ENCODE data around the gene ARHGDIG.
"Not testable (repeated sequence)": the region's sequence is repeated elsewhere in the genome, so short reads cannot be mapped to it uniquely, and the experiment has no call there.

Gene ARHGDIG

DNA sequence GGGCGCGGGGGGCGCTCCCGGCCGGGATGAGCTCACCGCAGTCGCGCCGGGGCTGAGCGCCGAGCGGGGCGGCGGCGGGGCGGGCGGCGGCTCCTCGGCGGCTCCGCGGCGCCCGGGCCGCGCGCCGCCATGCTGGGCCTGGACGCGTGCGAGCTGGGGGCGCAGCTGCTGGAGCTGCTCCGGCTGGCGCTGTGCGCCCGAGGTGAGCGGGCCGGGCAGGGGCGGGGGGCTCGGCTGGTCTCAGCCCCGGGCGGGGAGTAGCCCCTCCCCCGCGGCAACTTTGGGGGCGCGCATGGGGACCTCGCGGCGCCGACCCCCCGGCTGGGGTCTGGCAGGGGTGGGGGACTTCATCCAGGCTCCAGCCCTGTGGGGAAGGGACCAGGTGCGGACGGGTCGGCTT, at the start of gene ARHGDIG:
Gene ARHGDIG (plus strand): TSS at position 40 of the 400 bp plus-strand sequence. CDS start 90 bp downstream, at position 130.
- DNase-seq (ENCODE audit: low spot score) = no peak

DNA sequence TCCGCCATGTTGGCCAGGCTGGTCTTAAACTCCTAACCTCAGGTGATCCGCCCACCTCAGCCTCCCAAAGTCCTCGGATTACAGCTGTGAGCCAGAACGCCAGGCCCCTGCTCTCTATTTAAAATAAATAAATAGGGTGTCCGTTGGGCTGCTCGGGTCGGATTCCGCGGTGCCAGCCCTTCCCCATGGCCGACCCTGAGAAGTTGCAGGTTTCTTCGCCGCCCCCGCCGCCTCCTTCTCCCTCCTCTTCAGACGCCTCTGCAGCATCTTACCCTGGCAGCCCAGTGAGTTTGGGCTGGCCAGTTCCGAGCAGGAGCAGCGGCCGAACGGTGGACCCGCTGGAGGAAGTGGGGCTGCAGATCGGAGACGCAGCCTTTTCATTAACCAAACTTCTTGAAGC, 49.4 kb upstream of the ARHGDIG start:
- no peak for DNase-seq (ENCODE audit: low spot score)

DNA sequence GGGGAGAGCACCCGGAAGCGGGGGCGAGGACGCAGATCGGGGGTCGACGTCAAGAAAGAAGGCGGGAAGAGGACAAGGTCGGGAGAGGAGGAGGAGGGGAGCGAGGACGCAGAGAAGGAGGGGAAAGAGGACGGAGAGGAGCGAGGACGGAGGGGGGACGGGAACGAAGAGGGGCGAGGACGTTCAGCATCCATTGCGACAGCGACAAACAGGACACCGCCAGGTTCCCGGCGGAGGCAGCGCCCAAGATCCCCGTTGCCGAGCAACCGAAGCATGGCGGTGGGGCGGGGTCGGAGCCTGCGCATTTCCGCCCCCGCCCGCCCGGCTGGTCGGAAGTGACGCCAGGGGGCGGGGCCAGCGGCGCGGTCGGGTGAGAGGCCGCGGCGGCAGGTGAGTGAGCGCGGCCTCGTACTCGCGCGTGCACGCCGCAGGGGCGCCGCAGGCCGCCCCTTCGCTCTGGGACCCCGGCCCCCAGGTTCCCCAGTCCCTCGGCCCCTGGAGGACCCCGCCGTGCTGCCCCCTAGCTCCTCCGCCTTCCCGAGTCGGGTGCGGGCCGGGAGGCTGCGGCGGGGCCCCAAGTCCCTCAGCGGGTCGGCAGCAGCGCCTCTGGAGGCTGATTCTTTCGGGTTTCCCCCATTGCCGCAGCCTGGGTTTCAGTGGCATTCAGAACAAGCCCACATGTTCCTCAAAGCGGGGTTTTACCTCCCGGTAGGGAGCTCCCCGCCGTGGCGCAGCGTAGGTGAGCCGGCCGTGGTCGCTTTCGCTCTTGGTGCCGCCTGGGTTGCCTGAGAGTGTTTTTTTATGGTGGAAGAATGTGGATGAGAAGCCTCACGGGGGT, 45.7 kb upstream of the ARHGDIG start, which contains the start of gene FAM234A:
Gene FAM234A (plus strand): TSS at position 354 of the 838 bp plus-strand sequence. CDS start 19,593 bp downstream, outside the sequence.
- peak; percentile 93 for DNase-seq (ENCODE audit: low spot score)

DNA sequence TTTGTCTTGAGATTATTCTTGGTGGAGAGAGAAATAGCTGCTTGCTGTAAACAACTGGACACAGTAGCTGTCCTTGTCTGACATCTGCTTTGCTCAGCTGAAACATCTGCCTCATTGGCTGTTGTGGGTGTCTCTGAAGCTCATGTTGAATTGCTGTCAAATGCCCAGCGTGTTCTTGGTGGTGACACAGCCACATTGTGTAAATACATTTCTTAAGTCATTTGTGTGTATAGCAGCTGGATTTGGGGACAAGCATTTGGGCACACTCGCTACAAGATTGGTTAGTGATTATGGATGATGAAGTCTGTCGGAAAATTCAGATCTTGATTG, 40.5 kb upstream of the ARHGDIG start:
- no peak for DNase-seq (ENCODE audit: low spot score)

- DNase-seq (ENCODE audit: low spot score) = no peak
Observed at GRCh38 chr16:240559-240958, 39.8 kb upstream of the ARHGDIG start.

DNA sequence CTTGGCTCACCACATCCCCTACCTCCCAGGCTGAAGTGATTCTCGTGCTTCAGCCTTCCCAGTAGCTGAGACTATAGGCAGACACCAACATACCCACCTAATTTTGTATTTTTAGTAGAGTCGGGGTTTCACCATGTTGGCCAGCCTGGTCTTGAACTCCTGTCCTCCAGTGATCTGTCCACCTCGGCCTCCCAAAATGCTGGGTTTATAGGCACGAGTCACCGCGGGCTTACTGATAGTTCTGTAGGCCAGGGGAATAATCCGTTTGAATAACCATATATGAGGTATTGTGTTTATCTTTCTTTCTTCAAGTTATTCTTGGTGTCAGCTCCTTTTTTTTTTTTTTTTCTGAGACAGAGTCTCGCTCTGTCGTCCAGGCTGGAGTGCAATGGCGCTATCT, 38.1 kb upstream of the ARHGDIG start:
- no peak for DNase-seq (ENCODE audit: low spot score)

GRCh38 chr16:243348-243747, 37.0 kb upstream of the ARHGDIG start:
- no peak for DNase-seq (ENCODE audit: low spot score)

- no peak for DNase-seq (ENCODE audit: low spot score)
Observed at GRCh38 chr16:245105-245504, 35.3 kb upstream of the ARHGDIG start.

DNA sequence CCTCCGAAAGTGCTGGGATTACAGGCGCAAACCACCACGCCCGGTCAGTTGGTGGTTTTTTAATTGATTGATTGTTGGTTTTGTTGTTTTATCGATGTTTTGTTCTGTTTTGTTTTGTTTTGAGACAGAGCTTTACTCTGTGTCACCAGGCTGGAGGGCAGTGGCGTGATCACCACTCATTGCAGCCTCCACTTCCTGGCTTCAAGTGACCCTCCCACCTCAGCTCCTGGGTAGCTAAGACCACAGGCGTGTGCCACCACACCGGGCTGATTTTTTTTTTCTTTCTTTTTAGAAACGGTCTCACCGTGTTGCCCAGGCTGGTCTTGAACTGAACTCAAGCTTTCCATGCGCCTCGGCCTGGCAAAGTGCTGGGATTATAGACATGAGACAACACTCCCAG, 33.4 kb upstream of the ARHGDIG start:
- no peak for DNase-seq (ENCODE audit: low spot score)

GRCh38 chr16:249431-249830, 31.0 kb upstream of the ARHGDIG start:
- no peak for DNase-seq (ENCODE audit: low spot score)

GRCh38 chr16:252366-253337, 27.7 kb upstream of the ARHGDIG start:
- DNase-seq (ENCODE audit: low spot score) = no peak

- no peak for DNase-seq (ENCODE audit: low spot score)
Observed at GRCh38 chr16:253833-254232, 26.6 kb upstream of the ARHGDIG start.

DNA sequence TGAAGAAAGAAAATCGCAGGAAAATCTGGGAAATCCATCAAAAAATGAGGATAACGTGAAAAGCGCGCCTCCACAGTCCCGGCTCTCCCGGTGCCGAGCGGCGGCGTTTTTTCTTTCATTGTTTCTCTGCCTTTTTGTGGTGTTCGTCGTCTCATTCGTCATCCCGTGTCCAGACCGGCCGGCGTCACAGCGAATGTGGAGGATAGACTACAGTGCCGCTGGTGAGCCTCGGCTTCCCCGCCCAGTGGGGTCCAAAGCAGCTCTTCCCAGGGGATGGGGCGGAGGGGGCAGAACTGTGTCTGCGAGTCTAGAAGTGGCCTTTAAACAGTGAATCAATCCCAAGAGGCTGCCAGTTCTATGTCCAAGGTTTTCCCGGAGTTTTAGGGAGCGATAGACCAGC, 25.9 kb upstream of the ARHGDIG start:
- no peak for DNase-seq (ENCODE audit: low spot score)

DNA sequence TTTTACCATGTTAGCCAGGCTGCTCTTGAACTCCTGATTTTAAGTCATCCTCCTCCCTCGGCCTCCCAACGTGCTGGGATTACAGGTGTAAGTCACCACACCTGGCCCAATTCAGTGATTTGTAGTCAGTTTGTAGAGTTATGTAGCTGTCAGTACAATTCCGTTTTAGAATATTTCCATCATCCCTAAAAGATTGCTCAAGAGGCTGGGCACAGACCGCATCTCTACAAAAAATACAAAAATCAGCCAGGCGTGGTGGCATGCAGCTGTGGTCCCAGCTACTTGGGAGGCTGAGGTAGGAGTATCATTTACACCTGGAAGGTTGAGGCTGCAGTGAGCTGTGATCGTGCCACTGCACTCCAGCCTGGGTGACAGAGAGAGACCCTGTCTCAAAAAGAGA, 25.2 kb upstream of the ARHGDIG start:
- no peak for DNase-seq (ENCODE audit: low spot score)

- not testable (repeated sequence) for DNase-seq (ENCODE audit: low spot score)
Observed at GRCh38 chr16:258091-258490, 22.3 kb upstream of the ARHGDIG start.

- no peak for DNase-seq (ENCODE audit: low spot score)
Observed at GRCh38 chr16:259226-259625, 21.2 kb upstream of the ARHGDIG start.

DNA sequence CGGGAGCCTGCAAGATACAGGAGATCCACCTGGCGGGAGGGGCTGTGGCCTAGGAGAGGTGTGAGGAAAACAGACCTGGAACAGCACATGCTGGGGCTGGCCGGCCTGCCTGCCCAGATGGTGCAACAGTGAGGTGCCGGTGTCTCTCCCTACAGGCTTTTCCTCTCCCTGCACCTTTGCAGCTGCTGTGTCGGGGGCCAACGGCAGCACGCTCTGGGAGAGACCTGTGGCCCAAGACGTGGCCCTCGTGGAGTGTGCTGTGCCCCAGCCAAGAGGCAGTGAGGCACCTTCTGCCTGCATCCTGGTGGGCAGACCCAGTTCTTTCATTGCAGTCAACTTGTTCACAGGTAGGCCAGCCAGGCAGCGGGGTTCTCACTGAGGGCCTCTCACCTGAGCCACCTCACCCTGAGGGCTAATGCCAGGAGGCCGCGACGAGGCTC, 20.6 kb upstream of the ARHGDIG start:
- DNase-seq (ENCODE audit: low spot score) = no peak

GRCh38 chr16:260326-260725, 20.1 kb upstream of the ARHGDIG start:
- no peak for DNase-seq (ENCODE audit: low spot score)

DNA sequence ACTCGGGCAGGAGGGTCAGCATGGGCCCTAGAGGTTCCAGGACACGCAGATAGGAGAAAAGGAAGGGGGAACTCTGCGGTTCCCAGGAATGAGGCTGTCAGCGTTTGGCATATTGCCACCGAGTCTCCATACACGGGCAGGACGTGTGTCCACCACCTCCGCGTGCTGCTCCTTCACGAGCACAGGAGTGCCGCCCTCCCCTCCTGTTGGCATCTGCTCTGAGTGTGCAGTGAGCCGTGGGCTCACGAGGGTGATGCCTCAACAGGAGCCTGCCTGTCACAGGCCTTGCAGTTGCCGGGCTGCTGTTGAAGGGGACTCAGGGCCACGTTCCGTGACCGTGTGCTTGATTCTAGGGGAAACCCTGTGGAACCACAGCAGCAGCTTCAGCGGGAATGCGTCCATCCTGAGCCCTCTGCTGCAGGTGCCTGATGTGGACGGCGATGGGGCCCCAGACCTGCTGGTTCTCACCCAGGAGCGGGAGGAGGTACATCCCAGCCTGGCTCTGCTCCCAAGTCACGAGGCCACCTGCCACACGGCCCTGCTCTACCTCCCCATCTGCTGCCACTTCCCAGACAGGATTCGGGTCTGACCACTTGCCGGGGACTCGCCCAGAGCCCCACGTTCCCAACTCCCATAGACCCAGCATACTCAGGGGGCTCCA, 19.2 kb upstream of the ARHGDIG start:
- DNase-seq (ENCODE audit: low spot score) = no peak

DNA sequence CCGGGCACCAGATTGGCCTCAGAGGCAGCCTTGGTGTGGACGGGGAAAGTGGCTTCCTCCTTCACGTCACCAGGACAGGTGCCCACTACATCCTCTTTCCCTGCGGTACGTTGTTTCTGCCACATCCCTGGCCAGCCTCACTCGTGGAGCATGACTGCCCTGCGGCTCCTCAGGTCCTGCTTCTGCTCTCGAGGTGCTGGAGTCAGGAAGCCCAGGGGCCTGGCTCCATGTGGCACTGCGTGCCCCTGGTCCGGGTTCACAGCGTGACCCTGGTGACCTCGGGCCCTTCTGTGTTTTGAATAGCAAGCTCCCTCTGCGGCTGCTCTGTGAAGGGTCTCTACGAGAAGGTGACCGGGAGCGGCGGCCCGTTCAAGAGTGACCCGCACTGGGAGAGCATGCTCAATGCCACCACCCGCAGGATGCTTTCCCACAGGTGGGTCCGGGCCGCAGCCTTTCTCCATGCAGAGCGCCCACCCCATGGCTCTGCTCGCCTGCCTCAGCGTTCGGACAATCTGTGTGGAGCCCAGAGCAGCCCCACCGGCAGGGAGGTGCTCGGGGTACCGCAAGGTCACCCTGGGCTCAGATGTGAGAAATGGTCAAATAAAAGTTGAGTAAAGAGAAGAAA, 18.2 kb upstream of the ARHGDIG start:
- no peak for DNase-seq (ENCODE audit: low spot score)

GRCh38 chr16:263182-263774, 17.1 kb upstream of the ARHGDIG start:
- no peak for DNase-seq (ENCODE audit: low spot score)
